C4-2B (cell line): ENCODE measurements around the gene PARL.
"Not testable (repeated sequence)": the region's sequence is repeated elsewhere in the genome, so short reads cannot be mapped to it uniquely, and the experiment has no call there.

ENCODE experiments used
- H3K27ac ChIP-seq: fragments of 450-650 bp; 2 replicates; pipeline ENCODE4 v1.5.1; 2017
- ZFX ChIP-seq: fragments of 450-650 bp; IDR thresholded peaks from 2 replicates; pipeline ENCODE4 v1.6.1; 2017
- TF ChIP-seq, protein P1 (sequence below): fragments of 450-650 bp; conservative IDR thresholded peaks from 2 replicates; pipeline ENCODE4 v1.5.1; 2017; ENCODE audit warnings: mild to moderate bottlenecking

The PARL gene

DNA sequence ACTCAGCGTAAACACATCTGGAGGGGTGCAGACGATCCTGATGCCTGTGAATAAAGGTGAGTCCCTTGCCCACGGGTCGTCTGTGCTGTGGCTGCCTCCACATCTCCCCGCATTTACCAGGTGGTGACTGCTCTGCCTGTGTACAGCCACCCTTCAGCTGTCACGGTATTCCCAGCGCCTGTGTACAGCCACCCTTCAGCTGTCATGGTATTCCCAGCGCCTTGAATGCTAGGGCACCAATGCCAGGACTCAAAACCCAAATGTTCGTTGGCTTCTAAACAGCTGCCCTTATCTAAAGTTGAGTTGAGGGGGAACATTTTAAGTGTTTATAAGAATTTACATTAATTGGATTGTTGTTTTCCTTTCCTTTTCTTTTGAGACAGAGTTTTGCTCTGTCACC is 86.7 kb downstream of the PARL start:
- TF ChIP-seq ZFX = no peak
- TF ChIP-seq, protein P1, sequence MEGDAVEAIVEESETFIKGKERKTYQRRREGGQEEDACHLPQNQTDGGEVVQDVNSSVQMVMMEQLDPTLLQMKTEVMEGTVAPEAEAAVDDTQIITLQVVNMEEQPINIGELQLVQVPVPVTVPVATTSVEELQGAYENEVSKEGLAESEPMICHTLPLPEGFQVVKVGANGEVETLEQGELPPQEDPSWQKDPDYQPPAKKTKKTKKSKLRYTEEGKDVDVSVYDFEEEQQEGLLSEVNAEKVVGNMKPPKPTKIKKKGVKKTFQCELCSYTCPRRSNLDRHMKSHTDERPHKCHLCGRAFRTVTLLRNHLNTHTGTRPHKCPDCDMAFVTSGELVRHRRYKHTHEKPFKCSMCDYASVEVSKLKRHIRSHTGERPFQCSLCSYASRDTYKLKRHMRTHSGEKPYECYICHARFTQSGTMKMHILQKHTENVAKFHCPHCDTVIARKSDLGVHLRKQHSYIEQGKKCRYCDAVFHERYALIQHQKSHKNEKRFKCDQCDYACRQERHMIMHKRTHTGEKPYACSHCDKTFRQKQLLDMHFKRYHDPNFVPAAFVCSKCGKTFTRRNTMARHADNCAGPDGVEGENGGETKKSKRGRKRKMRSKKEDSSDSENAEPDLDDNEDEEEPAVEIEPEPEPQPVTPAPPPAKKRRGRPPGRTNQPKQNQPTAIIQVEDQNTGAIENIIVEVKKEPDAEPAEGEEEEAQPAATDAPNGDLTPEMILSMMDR = no peak
- no peak overlapping the region for H3K27ac ChIP-seq

DNA sequence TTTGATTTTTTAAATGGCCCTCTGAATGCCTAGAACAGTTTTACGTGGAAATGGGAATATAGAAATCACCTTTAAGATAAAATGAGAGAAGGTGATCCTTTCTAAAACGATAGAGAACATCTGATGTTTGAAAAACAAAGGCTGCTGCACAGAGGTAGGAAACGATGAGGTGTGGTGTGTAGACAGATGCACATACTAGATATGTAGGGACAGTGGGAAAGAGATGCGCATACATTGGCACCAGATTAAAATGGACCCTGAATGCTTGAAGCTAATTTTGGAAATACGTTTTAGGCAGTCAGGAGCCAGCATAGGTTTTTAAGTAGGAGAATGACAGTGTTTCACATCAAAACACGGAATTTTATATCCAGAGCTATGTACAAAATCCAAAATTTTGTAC is 88.3 kb downstream of the PARL start:
- TF ChIP-seq ZFX = no peak
- TF ChIP-seq, protein P1 = no peak
- H3K27ac ChIP-seq = no peak overlapping the region

DNA sequence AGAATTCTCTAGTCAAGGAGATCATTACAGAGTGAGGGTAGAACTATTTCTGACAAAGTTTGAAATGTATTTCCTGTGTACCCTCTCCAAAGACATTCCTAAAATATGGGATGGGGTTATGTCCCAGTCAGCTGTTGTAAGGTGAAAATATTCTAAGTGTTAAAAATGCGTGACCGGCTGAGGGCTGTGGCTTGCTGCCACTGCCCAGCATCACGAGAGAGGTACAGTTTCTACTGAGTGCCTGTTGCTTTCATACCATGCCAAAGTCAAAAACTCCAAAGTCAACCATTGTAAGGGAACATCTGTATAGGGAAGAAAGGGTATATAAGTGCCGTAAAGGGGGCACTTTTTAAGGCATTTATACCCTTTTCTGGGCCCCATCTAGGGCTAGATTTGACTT is 90.2 kb downstream of the PARL start:
- H3K27ac ChIP-seq = no peak overlapping the region

DNA sequence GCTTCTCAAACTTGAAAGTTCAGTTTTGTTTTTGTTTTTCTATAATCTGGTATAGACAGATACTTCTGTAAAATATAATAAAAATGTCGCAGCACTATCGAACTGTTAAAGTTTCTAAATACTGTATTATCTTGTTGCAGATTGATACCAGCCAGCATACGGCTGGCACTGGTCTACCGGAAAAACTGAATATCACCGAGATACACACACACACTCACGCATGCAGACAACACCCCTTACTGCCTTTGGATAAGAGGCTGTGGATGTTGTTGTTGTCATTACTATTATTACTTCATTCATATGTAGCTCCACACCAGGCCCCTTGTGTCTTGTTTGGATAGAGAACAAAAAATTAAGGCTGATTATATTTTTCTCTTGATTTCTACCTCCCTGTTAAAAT is 91.7 kb downstream of the PARL start:
- no peak for TF ChIP-seq ZFX
- TF ChIP-seq, protein P1 = no peak
- H3K27ac ChIP-seq = no peak overlapping the region

More for the DNA sequence above, 90.2 kb downstream of the PARL start:
- TF ChIP-seq, protein P1 = no peak
- no peak for TF ChIP-seq ZFX

DNA sequence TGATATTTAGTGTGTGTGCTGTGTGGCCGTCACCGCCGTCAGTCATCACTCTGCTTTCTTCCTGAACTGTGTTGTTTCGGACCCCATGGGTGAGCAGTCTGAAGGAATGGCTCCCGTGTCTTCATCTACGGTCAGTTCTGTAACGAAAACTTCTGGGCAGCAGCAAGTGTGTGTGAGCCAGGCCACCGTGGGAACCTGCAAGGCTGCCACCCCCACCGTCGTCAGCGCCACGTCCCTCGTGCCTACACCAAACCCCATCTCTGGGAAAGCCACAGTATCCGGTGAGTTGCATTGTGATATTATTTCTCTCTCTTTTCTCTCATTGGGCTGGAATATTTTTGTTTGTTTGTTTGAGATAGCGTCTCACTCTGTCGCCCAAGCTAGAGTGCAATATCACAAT is 94.0 kb downstream of the PARL start:
- H3K27ac ChIP-seq = no peak overlapping the region
- no peak for TF ChIP-seq ZFX
- TF ChIP-seq, protein P1 = no peak

DNA sequence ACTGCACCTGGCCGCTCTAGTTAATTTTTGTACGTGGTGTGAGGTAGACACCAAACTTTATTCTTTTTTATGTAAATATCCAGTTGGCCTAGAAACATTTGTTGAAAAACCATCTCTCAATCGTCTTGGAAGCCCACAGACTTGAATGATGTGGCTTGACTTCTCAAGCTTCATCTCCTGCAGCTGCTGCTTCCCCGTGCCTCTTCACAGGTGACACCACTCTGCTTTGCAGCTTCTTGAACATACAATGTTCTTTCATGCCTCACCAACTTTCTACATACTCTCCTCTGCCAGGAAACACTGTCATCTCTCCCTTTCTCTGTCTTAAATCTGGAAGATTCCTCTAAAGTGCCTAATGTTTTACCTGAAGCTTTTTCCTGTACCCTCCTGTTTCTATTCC is 94.9 kb downstream of the PARL start:
- TF ChIP-seq, protein P1 = no peak
- TF ChIP-seq ZFX = no peak
- no peak overlapping the region for H3K27ac ChIP-seq

DNA sequence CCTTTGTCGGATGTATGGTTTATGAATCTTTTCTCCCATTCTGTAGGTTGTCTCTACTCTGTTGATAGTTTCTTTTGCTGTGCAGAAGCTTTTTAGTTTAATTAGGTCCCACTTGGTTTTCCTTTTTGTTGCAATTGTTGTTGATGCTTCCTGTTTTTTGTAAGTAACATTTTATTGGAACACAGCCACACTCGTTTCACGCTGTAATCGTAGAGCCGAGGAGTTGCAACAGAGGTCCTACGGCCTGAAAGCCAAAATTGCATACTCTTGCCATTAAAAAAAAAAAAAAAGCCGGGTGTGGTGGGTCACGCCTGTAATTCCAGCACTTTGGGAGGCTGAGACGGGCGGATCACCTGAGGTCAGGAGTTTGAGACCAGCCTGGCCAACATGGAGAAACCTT is 100.2 kb downstream of the PARL start:
- not testable (repeated sequence) for H3K27ac ChIP-seq

DNA sequence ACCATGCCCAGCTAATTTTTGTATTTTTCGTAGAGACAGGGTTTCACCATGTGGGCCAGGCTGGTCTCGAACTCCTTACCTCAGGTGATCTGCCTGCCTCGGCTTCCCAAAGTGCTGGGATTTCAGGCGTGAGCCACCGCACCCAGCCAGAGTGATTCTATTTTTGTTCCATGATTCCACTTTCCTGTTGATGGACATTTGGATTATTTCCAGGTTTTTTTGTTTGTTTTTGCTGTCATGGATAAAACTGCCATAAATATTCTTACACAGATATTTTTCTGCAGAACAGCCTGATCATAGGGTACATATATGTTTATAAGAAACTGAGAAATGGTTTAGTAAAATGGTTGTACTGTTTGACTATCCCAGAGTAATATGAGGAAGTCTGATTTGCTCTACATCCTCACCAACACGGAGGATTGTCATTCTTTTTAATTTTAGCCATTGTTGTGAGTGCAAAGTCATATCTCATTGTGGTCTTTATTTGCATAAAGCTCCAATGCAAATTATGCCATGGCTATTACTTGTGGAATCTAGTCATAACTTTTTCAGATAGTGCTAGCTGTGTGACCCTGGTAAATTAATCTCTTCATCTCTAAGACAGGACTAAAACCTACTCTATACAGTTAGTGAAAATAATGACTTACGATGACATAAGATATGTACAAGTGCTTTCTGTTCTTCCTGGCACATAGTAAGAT is 102.0 kb downstream of the PARL start:
- H3K27ac ChIP-seq = no peak overlapping the region
- TF ChIP-seq, protein P1 = no peak
